Measurements from ENCODE around the gene RNF115. TPM values are rescaled to one million over a fixed set of nuclear protein-coding genes. Genes with fewer than 3 reads are reported as not detected.

RNF115 gene
- total and polyA plus RNA-seq, 2 of the 13 experiments (the other 11 are each of a cell fraction or from before 2014, with no cell fraction given), result 6.0 to 10.1 TPM

DNA sequence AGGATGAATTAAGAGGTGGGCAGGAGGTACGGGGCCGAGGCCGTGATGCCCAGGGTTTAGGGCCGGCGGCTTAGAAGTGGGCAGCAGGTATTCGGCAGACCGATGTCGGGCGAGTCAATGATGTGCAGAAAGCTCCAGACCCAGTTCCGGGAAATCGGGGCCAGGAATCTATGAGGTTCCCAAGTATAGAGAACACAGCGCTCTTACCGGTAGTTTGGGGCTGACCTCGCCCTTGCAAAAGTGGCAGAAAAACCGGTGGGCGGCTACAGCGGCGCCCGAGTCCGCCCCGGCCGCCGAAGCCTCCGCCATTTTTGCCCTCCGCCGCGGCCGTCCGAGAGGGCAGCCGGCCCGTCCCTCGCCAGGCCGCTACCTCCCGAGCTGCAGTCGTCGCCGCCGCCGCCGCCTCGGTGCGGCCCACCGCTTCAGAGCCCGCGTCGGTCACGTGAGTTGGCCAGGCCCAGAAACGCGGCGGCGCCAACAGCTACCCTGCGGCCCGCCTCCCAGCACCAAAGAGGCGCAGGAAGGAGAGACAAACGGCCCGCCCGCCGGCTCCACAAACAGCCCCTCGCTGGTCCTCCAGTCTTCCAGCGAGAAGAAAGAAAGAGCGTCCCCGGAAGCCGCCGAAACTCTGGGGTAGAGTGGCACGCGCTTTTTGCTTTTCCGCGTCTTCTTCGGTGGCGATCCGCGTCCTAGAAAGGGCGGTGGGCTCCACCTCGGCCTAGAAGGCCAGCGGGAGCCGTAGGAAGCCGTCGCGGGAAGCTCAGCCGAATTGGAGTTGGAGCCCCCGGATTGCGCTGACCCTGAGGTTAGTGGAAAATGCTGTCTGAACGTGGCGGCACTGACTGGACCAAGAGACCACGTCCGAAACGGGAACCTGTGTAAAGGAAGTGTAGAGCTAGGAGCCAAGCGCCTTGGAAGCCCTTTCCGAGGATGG is at the start of gene RNF115, which contains the start of gene POLR3C (continued):
- no peak for TF ChIP-seq ADNP (CRISPR knock-in tag; IDR thresholded peaks at IDR 0.05)
- no peak for TF ChIP-seq ZNF652 (CRISPR knock-in tag; IDR thresholded peaks at IDR 0.05; ENCODE audit: borderline replicate concordance, low read depth)
- peak; percentile 65; the same call in 1 of the 2 replicates for TF ChIP-seq SP4 (CRISPR knock-in tag; IDR thresholded peaks at IDR 0.05)
- TF ChIP-seq, protein P1, sequence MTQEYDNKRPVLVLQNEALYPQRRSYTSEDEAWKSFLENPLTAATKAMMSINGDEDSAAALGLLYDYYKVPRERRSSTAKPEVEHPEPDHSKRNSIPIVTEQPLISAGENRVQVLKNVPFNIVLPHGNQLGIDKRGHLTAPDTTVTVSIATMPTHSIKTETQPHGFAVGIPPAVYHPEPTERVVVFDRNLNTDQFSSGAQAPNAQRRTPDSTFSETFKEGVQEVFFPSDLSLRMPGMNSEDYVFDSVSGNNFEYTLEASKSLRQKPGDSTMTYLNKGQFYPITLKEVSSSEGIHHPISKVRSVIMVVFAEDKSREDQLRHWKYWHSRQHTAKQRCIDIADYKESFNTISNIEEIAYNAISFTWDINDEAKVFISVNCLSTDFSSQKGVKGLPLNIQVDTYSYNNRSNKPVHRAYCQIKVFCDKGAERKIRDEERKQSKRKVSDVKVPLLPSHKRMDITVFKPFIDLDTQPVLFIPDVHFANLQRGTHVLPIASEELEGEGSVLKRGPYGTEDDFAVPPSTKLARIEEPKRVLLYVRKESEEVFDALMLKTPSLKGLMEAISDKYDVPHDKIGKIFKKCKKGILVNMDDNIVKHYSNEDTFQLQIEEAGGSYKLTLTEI (CRISPR knock-in tag; conservative IDR thresholded peaks at IDR 0.05), result no peak
- TF ChIP-seq, protein P2, sequence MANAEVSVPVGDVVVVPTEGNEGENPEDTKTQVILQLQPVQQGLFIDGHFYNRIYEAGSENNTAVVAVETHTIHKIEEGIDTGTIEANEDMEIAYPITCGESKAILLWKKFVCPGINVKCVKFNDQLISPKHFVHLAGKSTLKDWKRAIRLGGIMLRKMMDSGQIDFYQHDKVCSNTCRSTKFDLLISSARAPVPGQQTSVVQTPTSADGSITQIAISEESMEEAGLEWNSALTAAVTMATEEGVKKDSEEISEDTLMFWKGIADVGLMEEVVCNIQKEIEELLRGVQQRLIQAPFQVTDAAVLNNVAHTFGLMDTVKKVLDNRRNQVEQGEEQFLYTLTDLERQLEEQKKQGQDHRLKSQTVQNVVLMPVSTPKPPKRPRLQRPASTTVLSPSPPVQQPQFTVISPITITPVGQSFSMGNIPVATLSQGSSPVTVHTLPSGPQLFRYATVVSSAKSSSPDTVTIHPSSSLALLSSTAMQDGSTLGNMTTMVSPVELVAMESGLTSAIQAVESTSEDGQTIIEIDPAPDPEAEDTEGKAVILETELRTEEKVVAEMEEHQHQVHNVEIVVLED (CRISPR knock-in tag; IDR thresholded peaks at IDR 0.05; ENCODE audit: borderline replicate concordance), result peak; percentile 78; the same call in 1 of the 2 replicates
- peak; percentile 83; the same call in 1 of the 2 replicates for TF ChIP-seq AKAP8 (CRISPR knock-in tag; IDR thresholded peaks at IDR 0.05)
- TF ChIP-seq KAT2B (IDR thresholded peaks at IDR 0.05; ENCODE audit: borderline replicate concordance, low read depth, low read length), result no peak
- TF ChIP-seq KMT2A (CRISPR knock-in tag; IDR thresholded peaks at IDR 0.05), result peak; percentile 94
- TF ChIP-seq ZNF570 (CRISPR knock-in tag; IDR thresholded peaks at IDR 0.05; ENCODE audit: borderline replicate concordance), result no peak
- peak; percentile 93; the same call in 1 of the 2 replicates for TF ChIP-seq ZNF614 (CRISPR knock-in tag; IDR thresholded peaks at IDR 0.05; ENCODE audit: borderline replicate concordance)
- TF ChIP-seq CBFB (CRISPR knock-in tag; IDR thresholded peaks at IDR 0.05), result peak; percentile 68
- peak; percentile 71; the same call in 1 of the 2 replicates for TF ChIP-seq ZNF337 (CRISPR knock-in tag; IDR thresholded peaks at IDR 0.05; ENCODE audit: borderline replicate concordance, low read depth)
- TF ChIP-seq RAD51 (IDR thresholded peaks at IDR 0.05; ENCODE audit: borderline replicate concordance), result peak; percentile 10; the same call in 1 of the 2 replicates
- TF ChIP-seq ZFP90 (CRISPR knock-in tag; IDR thresholded peaks at IDR 0.05; ENCODE audit: borderline replicate concordance), result peak; percentile 70; the same call in 1 of the 2 replicates
- TF ChIP-seq TCF12 (IDR thresholded peaks at IDR 0.05), result no peak
- 0 out of 2 replicates have a peak, but pooled peaks have one; percentile 29 for TF ChIP-seq TCF12 (CRISPR knock-in tag; IDR thresholded peaks at IDR 0.05)
- TF ChIP-seq ZNF567 (CRISPR knock-in tag; IDR thresholded peaks at IDR 0.05; ENCODE audit: borderline replicate concordance), result no peak
- 0 out of 2 replicates have a peak, but pooled peaks have one; percentile 46 for TF ChIP-seq RXRB (CRISPR knock-in tag; IDR thresholded peaks at IDR 0.05; ENCODE audit: borderline replicate concordance)
- TF ChIP-seq, protein P3, sequence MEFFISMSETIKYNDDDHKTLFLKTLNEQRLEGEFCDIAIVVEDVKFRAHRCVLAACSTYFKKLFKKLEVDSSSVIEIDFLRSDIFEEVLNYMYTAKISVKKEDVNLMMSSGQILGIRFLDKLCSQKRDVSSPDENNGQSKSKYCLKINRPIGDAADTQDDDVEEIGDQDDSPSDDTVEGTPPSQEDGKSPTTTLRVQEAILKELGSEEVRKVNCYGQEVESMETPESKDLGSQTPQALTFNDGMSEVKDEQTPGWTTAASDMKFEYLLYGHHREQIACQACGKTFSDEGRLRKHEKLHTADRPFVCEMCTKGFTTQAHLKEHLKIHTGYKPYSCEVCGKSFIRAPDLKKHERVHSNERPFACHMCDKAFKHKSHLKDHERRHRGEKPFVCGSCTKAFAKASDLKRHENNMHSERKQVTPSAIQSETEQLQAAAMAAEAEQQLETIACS (CRISPR knock-in tag; IDR thresholded peaks at IDR 0.05), result peak; percentile 65
- peak; percentile 95; the same call in 1 of the 2 replicates for TF ChIP-seq KMT2B (CRISPR knock-in tag; IDR thresholded peaks at IDR 0.05)
- peak; percentile 61; the same call in 1 of the 2 replicates for TF ChIP-seq ZNF703 (CRISPR knock-in tag; IDR thresholded peaks at IDR 0.05; ENCODE audit: borderline replicate concordance)
- no peak for TF ChIP-seq ZBTB21 (CRISPR knock-in tag; IDR thresholded peaks at IDR 0.05)
- TF ChIP-seq BRCA1 (CRISPR knock-in tag; IDR thresholded peaks at IDR 0.05), result 0 out of 2 replicates have a peak, but pooled peaks have one; percentile 37

Data from HepG2 (cell line).